Hematopoietic multipotent progenitor cell treated with erythropoietin and hydrocortisone succinate and interleukin-3 and kit ligand, for 6 days (in vitro differentiated cells): ENCODE measurements around the gene LARP1.
A peak's percentile ranks its signal among the peaks of the same experiment; 100 is the strongest.
"Not testable (repeated sequence)": the region's sequence is repeated elsewhere in the genome, so short reads cannot be mapped to it uniquely, and the experiment has no call there.

ENCODE experiments used
- DNase-seq: peaks from one replicate; pipeline ENCODE4 v3.0.0-alpha.2; 2015

Gene LARP1

DNA sequence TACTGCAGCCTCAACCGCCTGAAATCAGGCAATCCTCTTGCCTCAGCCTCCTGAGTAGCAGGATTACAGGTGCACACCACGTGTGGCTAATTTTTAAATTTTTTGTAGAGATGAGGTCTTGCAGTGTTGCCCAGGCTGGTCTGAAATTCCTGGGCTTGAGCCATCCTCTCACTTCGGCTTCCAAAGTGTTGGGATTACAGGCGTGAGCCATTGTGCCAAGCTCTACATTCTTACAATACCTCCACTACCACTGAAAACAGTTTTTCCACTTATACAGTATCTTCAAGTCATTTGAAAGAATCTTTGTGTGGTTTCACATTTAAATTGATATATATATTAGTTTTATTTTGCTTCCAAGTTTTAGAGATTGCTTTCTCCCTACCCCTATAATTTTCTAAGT, 42.6 kb downstream of the LARP1 start:
- DNase-seq: no peak

DNA sequence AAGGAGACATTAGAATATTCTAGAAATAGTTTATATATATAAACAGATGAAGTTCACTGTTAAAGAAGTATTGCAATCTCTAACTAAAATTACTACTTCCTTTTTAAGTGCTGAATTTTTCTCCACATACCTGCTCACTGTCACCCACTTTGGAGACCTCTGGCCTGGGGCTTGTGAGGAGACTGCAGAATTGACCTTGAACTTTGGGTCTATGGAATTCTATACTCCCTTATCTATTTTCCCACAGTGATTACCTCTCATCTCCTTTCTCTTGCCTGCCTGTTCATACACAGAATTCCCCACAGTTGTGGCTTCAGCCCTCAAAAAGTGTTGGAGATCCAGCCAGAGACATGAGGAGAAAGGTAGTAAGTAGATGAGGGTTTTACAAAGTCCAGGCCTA, 45.4 kb downstream of the LARP1 start:
- no peak for DNase-seq

DNA sequence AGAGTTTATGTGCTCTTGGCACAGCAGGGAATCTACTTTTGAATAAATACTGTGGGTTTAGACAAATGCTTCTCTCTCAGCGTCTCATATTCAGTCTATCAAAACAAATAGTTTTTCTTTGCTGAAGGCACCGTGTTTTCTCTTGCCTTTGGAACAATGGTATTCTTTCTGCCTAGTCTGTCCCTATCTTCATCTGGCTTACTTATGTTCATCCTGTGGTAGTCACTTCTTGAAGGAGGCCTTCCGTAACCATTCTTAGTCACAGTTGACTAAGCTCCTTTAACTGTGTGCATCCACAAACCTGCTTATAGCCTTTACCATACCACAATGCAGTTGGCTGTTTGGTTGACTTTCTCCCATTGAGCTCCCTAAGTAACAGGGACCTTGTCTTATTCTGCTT, 45.9 kb downstream of the LARP1 start:
- no peak for DNase-seq

DNA sequence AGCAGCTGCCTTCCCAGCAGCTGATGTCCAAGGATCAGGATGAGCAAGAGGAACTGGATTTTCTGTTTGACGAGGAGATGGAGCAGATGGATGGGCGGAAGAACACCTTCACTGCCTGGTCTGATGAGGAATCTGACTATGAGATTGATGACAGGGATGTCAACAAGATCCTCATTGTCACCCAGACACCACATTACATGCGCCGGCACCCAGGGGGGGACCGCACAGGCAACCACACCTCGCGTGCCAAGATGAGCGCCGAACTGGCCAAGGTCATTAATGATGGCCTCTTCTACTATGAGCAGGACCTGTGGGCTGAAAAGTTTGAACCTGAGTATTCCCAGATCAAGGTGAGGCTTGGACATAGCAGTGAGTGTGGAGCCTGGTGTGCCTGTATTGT, 46.9 kb downstream of the LARP1 start:
- DNase-seq: no peak

DNA sequence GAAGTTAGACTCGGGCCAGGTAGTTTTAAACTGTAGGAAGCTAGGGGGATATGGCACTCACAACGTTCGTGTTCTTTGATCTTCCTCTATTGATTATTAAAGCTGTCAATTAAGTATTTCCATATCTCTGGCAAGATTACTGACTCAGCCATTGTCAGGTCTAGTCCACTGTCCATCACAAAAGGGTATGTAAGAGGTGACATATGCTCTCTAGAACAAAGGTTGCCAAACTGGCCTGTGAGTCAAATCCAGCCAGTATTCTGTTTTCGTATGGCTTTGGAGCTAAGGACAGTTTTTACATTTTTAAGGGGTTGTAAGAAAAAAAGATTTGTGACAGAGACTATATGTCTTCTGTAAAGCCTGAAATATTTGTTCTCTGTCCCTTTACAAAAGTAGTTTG, 51.0 kb downstream of the LARP1 start:
- no peak for DNase-seq

DNA sequence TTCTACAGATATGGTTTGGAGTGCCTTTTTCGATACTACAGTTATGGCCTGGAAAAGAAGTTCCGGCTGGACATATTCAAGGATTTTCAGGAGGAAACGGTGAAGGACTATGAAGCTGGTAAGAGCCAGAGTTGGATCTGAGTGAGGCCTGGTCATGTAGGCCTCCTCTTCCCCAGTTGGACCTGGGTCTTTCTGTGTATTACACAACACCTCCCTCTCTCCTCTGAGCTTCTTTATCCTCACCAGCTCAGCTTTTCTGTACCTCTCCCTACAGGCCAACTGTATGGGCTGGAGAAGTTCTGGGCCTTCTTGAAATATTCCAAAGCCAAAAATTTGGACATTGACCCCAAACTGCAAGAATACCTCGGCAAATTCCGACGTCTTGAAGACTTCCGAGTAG, 56.1 kb downstream of the LARP1 start:
- DNase-seq: no peak

DNA sequence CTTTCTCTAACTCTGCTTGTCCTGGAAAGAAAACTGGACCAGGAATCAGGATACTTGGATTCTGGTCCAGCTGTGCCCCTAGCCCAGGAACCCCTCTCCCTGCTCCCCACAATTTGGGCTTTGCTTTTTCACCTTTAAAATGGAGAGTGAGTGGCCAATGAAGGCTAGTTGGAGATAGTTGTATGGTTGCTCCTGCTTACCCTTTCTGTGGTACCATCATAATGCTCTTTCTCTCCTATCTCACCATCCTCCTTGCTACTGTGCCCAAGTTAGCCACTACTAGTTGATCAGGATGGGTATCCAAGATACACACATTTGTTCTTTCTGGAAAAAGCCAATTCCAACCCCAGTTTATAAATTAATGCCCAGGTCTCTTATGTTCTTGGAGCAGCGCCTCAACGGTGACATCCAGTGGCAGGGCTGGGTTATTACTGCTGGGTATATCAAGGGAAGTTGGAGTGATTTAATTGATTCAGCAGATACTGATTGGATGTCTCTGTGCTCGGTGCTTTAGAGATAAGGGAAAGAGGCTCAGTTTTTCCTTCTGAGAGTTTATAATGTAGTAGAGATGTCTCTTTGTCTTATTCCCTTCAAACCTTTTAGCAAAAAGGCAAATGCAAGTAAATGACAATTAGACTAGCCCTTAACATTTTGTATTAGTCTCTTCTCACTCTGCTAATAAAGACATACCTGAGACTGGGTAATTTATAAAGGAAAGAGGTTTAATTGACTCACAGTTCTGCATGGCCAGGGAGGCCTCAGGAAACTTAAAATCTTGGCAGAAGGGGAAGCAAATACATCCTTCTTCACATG, 56.7 kb downstream of the LARP1 start:
- peak; percentile 83 for DNase-seq

DNA sequence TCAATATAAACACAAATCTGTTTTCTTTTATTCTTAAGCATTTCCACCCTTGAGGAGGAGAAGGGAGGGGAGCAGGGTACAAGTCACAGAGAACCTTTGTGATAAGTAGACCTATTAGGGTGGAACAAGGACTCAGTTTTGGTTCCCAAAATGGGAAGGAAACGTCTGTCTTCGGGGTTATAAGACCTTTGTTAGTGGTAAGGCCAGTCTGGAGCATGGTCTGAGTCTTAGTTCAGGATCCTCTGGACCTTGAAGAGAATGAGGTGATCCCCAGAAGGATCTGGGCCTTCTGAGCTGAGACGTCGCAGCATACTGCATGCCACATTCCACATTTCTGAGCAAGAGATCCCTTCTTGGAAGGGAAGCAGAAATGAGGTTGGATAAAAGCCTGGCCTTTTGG, 58.0 kb downstream of the LARP1 start:
- no peak for DNase-seq

DNA sequence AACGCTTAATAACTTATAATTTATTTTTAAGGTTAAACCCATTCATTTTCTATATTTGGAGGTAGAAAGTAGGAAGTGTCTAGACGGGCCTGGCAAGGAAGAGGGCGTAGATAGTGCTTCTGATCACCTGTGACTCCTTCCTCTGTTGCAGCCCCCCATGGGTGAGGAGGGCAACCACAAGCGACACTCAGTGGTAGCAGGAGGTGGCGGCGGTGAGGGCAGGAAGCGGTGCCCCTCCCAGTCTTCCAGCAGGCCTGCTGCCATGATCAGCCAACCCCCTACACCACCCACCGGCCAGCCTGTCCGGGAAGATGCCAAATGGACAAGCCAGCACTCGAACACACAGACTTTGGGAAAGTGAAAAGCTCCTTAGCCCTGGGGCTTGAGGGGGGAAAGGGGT, 58.6 kb downstream of the LARP1 start:
- no peak for DNase-seq

DNA sequence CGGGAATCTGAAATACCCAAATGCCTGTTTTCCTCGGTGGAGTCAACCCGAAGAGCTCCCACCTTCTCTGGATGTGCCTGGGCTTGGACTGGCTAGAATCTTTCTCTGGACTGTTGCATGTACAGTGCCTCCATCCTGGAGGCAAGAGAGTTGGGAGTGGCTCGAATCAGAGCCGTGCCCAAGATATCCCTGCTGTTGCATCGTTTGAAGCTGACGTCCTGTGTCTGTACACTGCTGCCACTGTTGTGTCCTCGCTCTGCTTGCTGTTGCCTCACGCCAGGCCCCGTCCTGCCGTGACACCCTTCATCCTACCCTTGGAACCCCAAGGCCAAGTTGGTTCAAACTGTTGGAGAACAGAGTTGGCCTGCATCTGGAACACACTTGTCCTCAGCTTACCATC, 59.8 kb downstream of the LARP1 start:
- DNase-seq: no peak

DNA sequence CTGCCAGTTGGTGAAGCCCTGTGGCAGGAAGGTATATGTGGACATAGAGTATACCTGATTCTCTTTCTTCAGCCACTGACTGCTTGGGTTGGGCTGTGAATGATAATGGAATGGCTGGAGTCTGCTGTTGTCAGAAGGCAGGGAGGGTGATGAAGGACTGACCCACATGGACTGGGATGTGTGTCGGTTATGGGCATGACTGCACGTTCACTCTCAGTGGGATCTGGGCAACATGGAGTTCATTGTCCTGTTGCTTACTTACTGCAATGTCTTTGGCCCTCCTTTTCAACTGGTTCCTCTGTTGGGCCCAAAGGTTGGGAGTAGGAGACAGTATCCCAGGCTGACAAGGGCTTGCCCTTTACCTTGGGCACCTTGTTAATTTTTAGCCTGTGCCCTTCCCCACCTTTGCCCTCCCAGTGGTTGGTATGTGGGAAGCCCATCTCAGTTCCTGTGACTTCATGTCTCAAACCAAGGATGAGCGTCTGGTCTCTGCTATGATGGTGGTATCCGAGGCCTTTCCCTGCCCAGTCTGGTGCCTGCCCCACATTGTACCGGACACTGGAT, 60.6 kb downstream of the LARP1 start:
- no peak for DNase-seq

DNA sequence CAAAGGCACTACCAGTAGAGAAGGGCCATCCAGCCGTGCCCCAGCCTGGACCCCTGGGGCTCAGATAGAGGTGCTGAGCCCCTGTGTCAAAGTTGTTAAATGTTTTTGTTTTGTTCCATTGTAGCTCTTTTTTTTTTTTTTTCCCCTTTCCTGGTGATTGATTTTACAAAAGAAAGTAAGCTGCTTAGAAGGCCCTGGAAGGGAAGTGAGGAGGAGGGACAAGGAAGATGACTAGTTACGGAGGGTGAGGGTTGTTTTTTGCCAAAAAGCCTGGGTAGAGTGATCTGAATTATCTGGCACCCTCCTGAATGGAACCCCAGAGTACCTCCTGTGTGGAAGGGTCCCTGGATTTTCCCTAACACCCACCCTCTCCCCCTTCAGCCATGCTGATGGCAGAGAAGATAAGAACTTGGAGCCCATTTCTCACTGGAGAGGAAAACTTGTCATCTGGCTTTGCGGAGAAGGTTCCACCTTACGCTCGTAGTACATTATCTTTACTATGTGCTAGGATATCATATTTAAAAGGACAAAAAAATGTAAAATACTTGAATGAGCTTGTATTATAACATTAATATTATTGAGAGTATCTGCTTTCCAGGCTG, 61.8 kb downstream of the LARP1 start:
- DNase-seq: no peak

DNA sequence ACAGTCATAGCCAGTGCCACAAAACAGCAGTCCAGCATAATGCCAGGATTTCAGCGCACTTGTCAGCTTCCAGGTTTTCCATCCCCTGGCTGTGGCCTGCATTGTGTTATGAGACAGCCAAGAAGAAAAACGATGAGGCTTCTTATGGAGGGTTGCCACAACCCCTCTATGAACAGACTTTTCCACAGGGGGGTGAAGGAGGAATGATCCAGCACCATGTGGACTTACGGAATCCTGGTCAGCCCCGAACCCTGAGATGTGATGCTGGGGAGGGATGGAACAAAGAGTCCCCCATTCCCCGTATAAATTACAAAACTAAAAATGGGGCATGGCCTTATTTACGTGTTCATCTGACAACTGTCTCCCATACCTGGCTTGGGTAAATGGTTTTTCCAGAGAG, 62.6 kb downstream of the LARP1 start:
- no peak for DNase-seq

DNA sequence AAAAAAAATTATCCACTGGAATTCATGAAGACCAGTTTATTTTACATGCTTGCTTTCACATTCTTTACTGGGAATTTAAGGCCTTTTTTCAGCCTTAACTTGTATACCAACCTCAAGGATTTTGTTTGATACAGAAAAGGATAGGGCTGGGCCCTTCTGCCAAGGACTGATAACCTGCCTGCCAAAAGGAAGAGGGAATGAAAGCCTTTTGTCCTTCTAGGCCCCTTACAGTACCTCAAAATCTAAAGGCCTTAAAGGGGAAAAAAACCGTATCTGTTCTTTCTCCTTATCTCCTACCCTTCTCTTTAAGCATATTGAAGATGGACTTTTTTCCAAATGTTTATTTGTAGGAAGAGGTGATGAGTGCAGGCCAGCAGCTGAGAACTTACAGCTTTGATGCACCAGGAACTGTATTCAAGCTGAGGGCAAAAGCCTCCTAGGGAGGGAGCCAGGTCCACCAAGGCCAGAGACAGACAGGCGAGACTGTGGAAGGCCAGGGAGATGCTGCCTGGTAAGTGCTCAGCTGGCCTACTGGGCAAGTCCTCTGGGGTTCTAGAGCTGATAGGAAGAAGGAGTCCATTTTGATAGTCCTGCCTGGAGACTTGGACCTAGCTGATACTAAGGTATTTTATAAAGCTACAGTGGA, 63.4 kb downstream of the LARP1 start:
- DNase-seq: peak; percentile 87

DNA sequence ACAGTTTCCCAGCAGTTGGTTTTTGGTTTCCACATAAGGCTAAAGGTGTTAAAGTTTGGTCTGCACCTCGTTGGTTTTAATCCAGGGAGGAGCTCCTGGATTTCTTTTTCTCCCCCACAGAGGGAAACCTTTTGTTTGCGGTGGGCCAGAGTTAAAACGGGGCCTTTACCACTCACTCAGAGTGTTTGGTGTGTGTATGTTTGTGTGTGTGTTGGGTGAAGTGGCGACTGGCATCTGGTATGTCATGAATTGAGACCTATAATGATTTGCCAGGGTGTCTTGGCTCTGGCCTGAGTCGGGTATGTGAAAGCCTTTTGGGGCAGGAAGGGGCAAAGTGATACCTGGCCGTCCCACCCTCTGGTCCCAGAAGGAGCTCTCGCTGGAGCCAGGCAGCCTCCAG, 64.4 kb downstream of the LARP1 start:
- DNase-seq: no peak

DNA sequence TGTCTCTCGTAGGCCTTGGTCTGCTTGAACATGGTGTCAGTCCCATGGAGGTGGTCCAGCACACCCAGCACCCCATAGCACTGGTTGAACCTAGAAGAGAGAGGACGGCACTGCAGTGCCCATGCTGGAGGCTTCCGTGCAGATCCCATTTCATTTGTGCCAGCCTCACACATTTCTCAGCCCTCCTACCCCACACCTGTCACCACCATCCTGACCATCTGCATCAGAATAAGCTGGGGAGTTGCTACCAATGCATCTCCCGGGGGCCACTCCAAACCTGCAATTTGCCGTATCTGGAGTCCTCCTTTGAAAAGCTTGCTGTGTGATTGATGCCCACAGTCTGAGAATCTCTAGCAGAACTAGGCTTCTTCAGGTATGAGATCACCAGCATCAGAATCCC, 65.2 kb downstream of the LARP1 start:
- DNase-seq: no peak

DNA sequence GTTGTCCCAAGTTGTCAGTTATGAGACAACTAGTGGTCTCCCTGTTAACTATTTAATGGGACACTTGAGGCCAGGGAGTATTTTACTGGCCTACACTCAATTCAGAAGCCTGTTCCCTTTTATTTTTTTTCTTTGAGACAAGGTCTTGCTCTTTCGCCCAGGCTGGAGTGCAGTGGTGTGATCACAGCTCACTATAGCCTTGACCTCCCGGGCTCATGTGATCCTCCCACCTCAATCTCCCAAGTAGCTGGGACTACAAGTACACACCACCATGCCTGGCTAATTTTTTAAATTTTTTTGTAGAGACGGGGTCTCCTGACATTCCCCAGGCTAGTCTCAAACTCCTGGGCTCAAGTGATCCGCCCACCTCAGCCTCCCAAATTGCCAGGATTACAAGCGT, 67.7 kb downstream of the LARP1 start:
- DNase-seq: not testable (repeated sequence)

DNA sequence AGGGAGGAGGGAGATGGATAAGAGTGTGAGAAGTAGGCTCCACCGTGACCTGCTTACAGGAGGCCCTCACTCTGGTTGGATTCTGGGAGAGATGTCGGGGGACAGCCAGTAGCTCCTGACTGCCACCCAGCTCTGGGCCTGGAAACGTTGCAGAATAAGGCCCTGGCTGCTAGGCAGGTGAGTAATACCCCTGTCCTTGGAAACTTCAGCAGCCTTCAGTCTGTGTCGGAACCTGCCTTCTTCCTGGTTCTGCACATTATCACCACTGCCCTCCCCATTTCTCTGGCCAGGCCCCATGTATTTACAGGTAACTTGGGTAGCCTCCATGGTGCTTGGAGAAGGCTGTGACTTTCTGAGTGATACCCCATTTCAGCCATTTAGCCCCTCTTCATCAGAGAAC, 68.4 kb downstream of the LARP1 start:
- no peak for DNase-seq

DNA sequence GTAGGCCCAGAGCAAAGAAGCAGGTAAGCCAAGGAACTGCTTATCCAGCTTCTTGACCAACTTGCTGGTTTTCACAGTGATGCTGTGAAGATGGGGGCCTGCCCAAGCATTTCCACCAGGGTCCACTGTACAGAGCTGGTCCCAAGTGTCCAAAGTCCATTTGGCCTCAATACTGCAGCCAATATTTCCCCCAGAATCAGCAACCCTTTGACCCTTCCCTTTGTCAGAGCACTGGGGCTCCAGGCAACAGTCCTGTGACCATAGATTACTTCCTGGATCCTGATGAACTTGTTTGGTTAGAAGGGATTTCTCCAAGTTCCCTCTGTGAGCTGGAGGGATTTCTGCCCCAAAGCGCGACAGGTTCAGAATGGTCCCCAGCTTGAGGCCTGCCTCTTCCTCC, 68.9 kb downstream of the LARP1 start:
- no peak for DNase-seq

DNA sequence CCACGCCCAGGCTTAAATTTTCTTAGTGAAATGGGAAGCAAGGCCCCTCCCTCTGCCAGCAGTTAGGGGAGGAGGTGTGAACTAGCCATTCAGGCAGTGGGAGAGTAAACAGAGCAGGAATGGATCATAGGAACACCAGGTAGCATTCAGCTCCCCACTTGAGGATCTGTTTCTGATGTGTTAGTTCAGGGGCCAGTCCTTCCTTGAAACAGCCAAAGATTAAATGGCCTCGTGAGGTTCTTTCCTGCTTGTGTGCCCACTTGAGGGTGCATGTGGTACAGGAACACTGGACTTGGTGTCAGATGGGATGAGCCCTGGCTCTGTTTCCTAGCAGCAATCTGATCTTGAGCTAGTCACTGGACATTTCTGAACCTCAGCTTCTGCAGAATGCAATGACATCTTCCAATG, 74.0 kb downstream of the LARP1 start:
- no peak for DNase-seq

DNA sequence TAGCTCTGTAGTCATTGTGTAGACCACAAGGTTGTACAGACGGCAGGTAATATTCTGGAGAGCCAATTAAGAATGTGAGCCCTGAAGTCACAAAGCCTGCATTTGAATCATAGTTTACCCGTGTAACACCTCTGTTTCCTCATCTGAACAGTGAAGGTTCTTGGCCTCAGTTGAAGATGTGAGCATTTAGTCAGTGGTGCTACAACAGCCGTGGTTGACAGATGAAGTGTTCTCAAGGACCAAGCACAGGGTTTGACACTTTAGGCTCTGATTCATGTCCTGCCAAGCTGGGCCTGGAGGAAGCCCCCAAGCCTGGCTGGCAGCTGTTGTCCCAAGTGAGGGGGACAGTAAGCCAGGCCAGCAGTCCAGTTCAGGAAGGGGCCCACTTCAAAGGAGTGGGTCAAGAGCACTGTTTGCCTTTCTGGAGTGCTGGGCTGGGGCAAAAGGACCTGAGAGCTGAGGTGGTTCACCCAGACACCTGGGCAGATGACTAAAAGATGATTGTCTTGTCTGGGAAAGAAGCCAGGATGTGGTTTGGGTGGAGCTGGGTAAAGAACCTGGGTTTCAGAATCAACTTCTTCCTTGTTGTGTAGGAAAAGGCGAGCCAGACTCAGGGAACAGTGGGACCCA, 74.5 kb downstream of the LARP1 start:
- DNase-seq: no peak

DNA sequence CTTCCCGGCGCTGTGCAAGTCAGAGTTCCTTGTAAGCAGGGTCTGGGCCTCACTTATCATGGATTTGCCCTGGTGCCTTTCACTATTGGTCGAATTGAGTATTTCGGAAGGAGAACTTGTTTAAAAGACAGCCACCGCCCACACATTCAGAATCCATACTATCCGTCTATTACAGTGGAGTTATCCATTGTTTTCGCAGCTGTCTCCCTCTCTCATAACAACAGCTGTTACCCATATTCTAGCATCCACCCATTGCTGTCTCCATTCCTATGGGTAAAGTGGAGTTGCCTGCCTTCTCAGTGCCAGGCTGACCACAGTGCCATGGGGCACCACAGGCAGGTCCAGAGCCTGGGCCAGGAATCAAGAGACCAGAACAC, 75.0 kb downstream of the LARP1 start:
- DNase-seq: no peak

DNA sequence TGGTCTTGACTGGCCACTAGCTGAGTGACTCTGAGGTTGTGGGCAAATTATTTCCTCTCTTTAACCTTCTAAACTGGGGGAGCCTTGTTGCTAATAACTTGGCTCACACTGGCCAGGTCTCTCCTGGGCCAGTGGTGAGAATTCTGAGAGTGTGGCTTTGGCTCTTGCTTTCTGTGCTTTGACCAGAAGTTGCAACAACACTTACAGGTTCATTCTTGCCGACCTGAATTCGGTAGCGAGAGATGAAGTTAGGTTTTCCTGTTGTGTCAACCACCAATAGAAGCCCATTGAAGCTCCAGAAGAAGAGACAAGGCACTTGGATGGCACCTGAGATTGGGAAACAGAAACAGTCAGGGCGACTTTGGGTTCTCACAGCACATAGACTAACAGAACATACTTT, 75.4 kb downstream of the LARP1 start:
- no peak for DNase-seq

DNA sequence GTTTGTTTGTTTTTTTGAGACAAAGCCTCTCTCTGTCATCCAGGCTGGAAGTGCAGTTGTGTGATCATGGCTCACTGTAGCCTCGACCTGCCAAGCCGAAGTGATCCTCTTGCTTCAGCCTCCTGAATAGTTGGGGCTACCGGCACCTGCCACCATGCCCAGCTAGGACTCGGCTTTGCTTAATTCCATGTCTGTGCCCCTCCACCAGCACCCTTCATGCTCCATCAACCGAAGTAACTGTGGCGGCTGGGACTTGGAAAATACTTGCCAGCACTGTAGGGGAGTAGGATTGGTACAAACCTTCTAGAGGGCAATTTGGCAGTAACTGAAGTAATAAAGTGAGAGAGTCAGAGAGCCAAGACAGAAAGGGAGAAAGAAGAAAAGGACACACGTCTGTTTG, 76.3 kb downstream of the LARP1 start:
- DNase-seq: no peak
